Endothelial cell of umbilical vein (primary cell): Measurements from ENCODE around the gene PLA2R1. TPM values are rescaled to one million over a fixed set of nuclear protein-coding genes. Genes with fewer than 3 reads are reported as not detected.

Source experiments
- BruUV-seq: library from RNA; stranded (reverse); fragments of 400-500 nt; replicated peaks from 2 replicates; lab custom pipeline; 2021; lab: Mats Ljungman, UMichigan
- CTCF ChIA-PET: fragments of 300-600, 350-600 bp; sonication (Branson Sonifier 250); formaldehyde crosslinking; loops from one replicate; lab custom pipeline; 2021; ENCODE audit warnings: antibody characterized with exemption, inconsistent platforms; lab: Charles Lee
- POLR2A ChIA-PET: fragments of 300-600, 350-600 bp; sonication (Branson Sonifier 250); formaldehyde crosslinking; loops from one replicate; lab custom pipeline; 2021; ENCODE audit warnings: antibody characterized with exemption, inconsistent platforms; lab: Charles Lee
- DNase-seq: peaks from one replicate; pipeline ENCODE4 v3.0.0-alpha.2; 2011; ENCODE audit warnings: low read depth, low spot score
- FAIRE-seq: peaks from 2 replicates; lab custom pipeline; 2011; peaks lifted over from hg19 to GRCh38; lab: Jason Lieb, UNC
- H2AFZ ChIP-seq: 2 replicates; pipeline ENCODE4 v1.6.0; 2012; ENCODE audit warnings: low read depth, low read length, control low read depth, inconsistent platforms
- H3K27ac ChIP-seq: 2 replicates; pipeline ENCODE4 v1.5.1; 2011; ENCODE audit warnings: low read depth, mild to moderate bottlenecking, control low read depth, low read length, moderate library complexity; ENCODE audit not compliant: insufficient read depth
- H3K27me3 ChIP-seq, 2 experiments: 2 replicates each; pipeline versions ENCODE4 v1.6.0 to v1.6.1; 2011; ENCODE audit warnings: low read length in 2 of 2, mixed read lengths in 1 of 2; ENCODE audit not compliant: control insufficient read depth in 2 of 2, insufficient read depth in 2 of 2
- H3K36me3 ChIP-seq, 2 experiments: 2 replicates in 1 of 2; 3 replicates in 1 of 2; pipeline ENCODE4 v1.5.1; 2011; ENCODE audit warnings: low read length in 2 of 2, mild to moderate bottlenecking in 1 of 2, moderate library complexity in 1 of 2; ENCODE audit not compliant: control insufficient read depth in 2 of 2, insufficient read depth in 2 of 2; ENCODE audit errors: extremely low read depth in 1 of 2
- H3K4me1 ChIP-seq: 3 replicates; pipeline ENCODE4 v1.5.1; 2011; ENCODE audit warnings: mild to moderate bottlenecking, low read length; ENCODE audit not compliant: control insufficient read depth, insufficient read depth; ENCODE audit errors: extremely low read depth
- H3K4me2 ChIP-seq: 2 replicates; pipeline ENCODE4 v1.6.1; 2011; ENCODE audit warnings: low read length, control low read depth, mixed read lengths; ENCODE audit not compliant: insufficient read depth
- H3K4me3 ChIP-seq, 3 experiments: fragments of 200-600 bp in 1 of 3; sonication (generic), shearing (Covaris generic) in 1 of 3; replicated peaks in 1 of 3; 2 replicates each; pipeline ENCODE4 v1.5.1; 2011 to 2016; ENCODE audit warnings: control low read depth in 3 of 3, low read length in 3 of 3, mild to moderate bottlenecking in 2 of 3, inconsistent platforms in 1 of 3, low read depth in 1 of 3, moderate library complexity in 1 of 3; ENCODE audit not compliant: insufficient read depth in 1 of 3
- H3K79me2 ChIP-seq: 2 replicates; pipeline ENCODE4 v1.6.0; 2012; ENCODE audit warnings: low read length, inconsistent platforms; ENCODE audit not compliant: control insufficient read depth, insufficient read depth
- H3K9ac ChIP-seq: replicated peaks from 2 replicates; pipeline ENCODE3; 2011; ENCODE audit warnings: low read length, control low read depth; ENCODE audit not compliant: insufficient read depth; ENCODE audit errors: extremely low read depth
- H3K9me1 ChIP-seq: replicated peaks from 3 replicates; pipeline ENCODE4 v1.6.0; 2011; ENCODE audit warnings: mild to moderate bottlenecking, low read length; ENCODE audit not compliant: control insufficient read depth, insufficient read depth; ENCODE audit errors: extremely low read depth
- H3K9me3 ChIP-seq: replicated peaks from 2 replicates; pipeline ENCODE4 v1.5.1; 2012; ENCODE audit warnings: low read length, inconsistent platforms; ENCODE audit not compliant: control insufficient read depth, insufficient read depth
- H4K20me1 ChIP-seq: replicated peaks from 2 replicates; pipeline ENCODE3; 2011; ENCODE audit warnings: mild to moderate bottlenecking, low read length; ENCODE audit not compliant: control insufficient read depth, insufficient read depth; ENCODE audit errors: extremely low read depth
- EZH2 ChIP-seq: IDR thresholded peaks from 2 replicates; pipeline ENCODE4 v1.6.1; 2012; ENCODE audit warnings: borderline replicate concordance, low read depth, mild to moderate bottlenecking, moderate library complexity, low read length, inconsistent platforms; ENCODE audit not compliant: severe bottlenecking
- GATA2 ChIP-seq: IDR thresholded peaks from 2 replicates; pipeline ENCODE4 v1.7.0; 2011; ENCODE audit warnings: low read depth, mild to moderate bottlenecking, moderate library complexity, mixed read lengths, low read length; ENCODE audit not compliant: insufficient read length, insufficient read depth
- JUN ChIP-seq: IDR thresholded peaks from 2 replicates; pipeline ENCODE4 v1.6.1; 2011; ENCODE audit warnings: borderline replicate concordance, low read depth; ENCODE audit not compliant: insufficient read length, insufficient read depth
- MYC ChIP-seq: IDR thresholded peaks from one replicate; pipeline ENCODE4 v1.6.1; 2011; ENCODE audit warnings: mild to moderate bottlenecking, low read depth, low read length
- POLR2A ChIP-seq: IDR thresholded peaks from 2 replicates; pipeline ENCODE4 v1.6.1; 2012; ENCODE audit warnings: low read depth, mild to moderate bottlenecking, control low read depth, low read length
- POLR2AphosphoS5 ChIP-seq: IDR thresholded peaks from 2 replicates; pipeline ENCODE4 v1.6.1; 2012; ENCODE audit warnings: low read depth, mild to moderate bottlenecking, control low read depth, low read length, moderate library complexity; ENCODE audit not compliant: insufficient read depth
- dilution Hi-C: fragments of 300-500 bp; cut with MboI; formaldehyde crosslinking; loops from one replicate; pipeline ENCODE4 v1.15.0; 2019; ENCODE audit warnings: low sequenced_read_pairs; ENCODE audit not compliant: extremely low pct_ligation_motif_present
- intact Hi-C: fragments of 100-400 bp; cut with micrococcal nuclease; formaldehyde crosslinking; loops from one replicate; pipeline ENCODE4 v1.10.0; 2022
- polyA plus RNA-seq, 4 experiments: library from polyadenylated mRNA; depleted of rRNA in 3 of 4; stranded (reverse) in 3 of 4; unstranded in 1 of 4; fragments of >200 nt; gene quantifications; 2 replicates each; pipeline versions ENCODE4 v1.2.1 to v1.2.3, GENCODE V29; 2011 to 2012; ENCODE audit warnings: missing spikeins in 1 of 4
- total RNA-seq: library from RNA; stranded (reverse); gene quantifications from 2 replicates; pipeline ENCODE4 v1.2.3, GENCODE V29; 2021

PLA2R1 gene
- total and polyA plus RNA-seq, 2 donors (not counting 3 experiments of a cell fraction or from before 2014, with no cell fraction given), result 6.9 to 14.4 TPM

DNA sequence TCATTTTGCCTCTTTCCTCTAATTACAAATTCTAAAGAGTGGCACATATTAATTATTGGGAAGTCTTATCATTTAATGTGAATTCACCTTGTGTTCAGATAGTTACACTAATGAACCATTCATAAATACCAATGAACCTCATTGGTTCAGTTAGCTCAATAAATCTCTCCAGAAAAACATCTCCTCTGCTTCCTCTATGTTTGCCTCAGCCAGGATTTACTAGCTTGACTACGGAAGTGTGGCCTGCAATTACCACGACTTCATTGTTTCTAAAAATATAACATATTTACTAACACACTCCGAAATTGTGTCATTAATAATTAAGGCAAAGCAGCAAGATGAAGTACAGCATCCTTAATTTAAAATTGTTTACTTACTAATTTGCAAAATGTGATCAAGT, 103.3 kb downstream of the PLA2R1 start:
- H3K27ac ChIP-seq, result no peak overlapping the region
- H4K20me1 ChIP-seq, result no peaks in the 10 kb centered on the region
- intact Hi-C loops, result no loop called here
- H3K9me1 ChIP-seq, result no peaks in the 10 kb centered on the region
- no TSS peak for BruUV-seq
- H3K4me1 ChIP-seq, result peaks cover 29% of the 10 kb centered on the region
- FAIRE-seq, result no peak
- POLR2A ChIA-PET, result no interaction called here
- no peak overlapping the region for H3K4me3 ChIP-seq
- no peaks in the 10 kb centered on the region for H3K27me3 ChIP-seq
- peaks cover 2 to 6% of the 10 kb centered on the region in 2 experiments for H3K36me3 ChIP-seq
- H2AFZ ChIP-seq, result no peak overlapping the region
- H3K4me2 ChIP-seq, result no peak overlapping the region
- TF ChIP-seq GATA2 (no peak), MYC (no peak), POLR2AphosphoS5 (no peak)
- H3K9ac ChIP-seq, result no peak overlapping the region
- CTCF ChIA-PET, result interaction anchor here (1.3 to 1.8 kb wide), 2 partner anchors 12 to 18 kb away, joined by 3 to 9 read pairs; no protein-coding TSS in a partner anchor
- peak; percentile 66 for DNase-seq
- dilution Hi-C loops, result no loop called here
- no peaks in the 10 kb centered on the region for H3K9me3 ChIP-seq
- H3K79me2 ChIP-seq, result no peaks in the 10 kb centered on the region

DNA sequence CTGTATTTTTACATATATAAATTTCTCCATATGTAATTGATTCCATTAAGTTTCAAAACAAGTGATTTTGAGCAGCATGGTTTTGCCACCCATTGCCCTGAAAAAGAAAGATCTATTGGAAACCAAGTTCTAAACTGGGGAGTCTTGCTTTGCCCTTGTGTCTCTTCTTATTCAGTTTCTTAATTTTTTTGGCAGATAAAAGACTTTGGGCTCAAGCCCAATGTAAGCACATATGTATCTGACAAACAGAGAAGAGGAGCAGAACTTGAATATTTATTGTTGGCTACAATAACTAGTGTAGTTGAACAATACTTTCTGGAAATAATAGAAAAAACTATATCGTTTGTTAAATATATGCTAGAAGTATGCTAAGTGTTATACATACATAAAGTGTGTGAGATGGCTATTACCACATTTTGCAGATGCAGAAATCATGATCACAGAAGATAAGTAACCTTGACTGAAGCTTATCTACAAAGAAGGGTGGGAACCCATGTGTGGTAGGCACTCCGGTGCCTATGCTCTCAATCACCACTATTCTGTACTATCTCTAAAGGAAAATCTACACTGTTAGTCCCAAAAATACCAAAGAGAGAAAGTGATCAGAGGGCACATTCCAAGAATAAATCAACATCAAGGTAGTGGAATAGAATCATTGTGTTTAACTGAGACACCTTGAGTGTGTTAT, 109.1 kb downstream of the PLA2R1 start:
- CTCF ChIA-PET, result no interaction called here
- no peak for TF ChIP-seq JUN
- TF ChIP-seq GATA2, result no peak
- TF ChIP-seq POLR2AphosphoS5, result no peak
- no peak for TF ChIP-seq POLR2A
- no peak for TF ChIP-seq MYC
- TF ChIP-seq EZH2, result no peak

More for the DNA sequence above, 109.1 kb downstream of the PLA2R1 start:
- FAIRE-seq, result no peak
- Histone ChIP-seq H3K79me2 (no peaks in the 10 kb centered on the region), H3K4me2 (no peak overlapping the region), H3K27me3 (no peaks in the 10 kb centered on the region), H3K9me1 (no peaks in the 10 kb centered on the region), H3K27ac (no peak overlapping the region), H3K4me1 (no peaks in the 10 kb centered on the region), H3K9me3 (no peaks in the 10 kb centered on the region), H4K20me1 (no peaks in the 10 kb centered on the region), H2AFZ (no peak overlapping the region), H3K9ac (no peak overlapping the region), H3K4me3 (no peak overlapping the region), H3K36me3 (peaks cover 2 to 9% of the 10 kb centered on the region in 2 experiments)
- DNase-seq, result no peak
- BruUV-seq, result no TSS peak
- dilution Hi-C loops, result no loop called here
- POLR2A ChIA-PET, result no interaction called here
- intact Hi-C loops, result no loop called here
